Endothelial cell of umbilical vein (primary cell): ENCODE results near the gene CPED1.

Experiments
- CTCF ChIP-seq, 2 donors: IDR thresholded peaks; 1 replicate in 1 of 2; 2 replicates in 1 of 2; pipeline ENCODE4 v1.5.1; 2011; ENCODE audit warnings: low read length in 2 of 2, mild to moderate bottlenecking in 2 of 2, moderate library complexity in 2 of 2, control low read depth in 1 of 2, inconsistent platforms in 1 of 2, low read depth in 1 of 2; ENCODE audit not compliant: insufficient read depth in 1 of 2; ENCODE audit errors: extremely low read depth in 1 of 2
- EZH2 ChIP-seq: IDR thresholded peaks from 2 replicates; pipeline ENCODE4 v1.6.1; 2012; ENCODE audit warnings: borderline replicate concordance, low read depth, mild to moderate bottlenecking, moderate library complexity, low read length, inconsistent platforms; ENCODE audit not compliant: severe bottlenecking
- FOS ChIP-seq: IDR thresholded peaks from 2 replicates; pipeline ENCODE4 v1.6.1; 2011; ENCODE audit warnings: mild to moderate bottlenecking, low read length, moderate library complexity, borderline replicate concordance; ENCODE audit not compliant: insufficient read depth
- GATA2 ChIP-seq: IDR thresholded peaks from 2 replicates; pipeline ENCODE4 v1.7.0; 2011; ENCODE audit warnings: low read depth, mild to moderate bottlenecking, moderate library complexity, mixed read lengths, low read length; ENCODE audit not compliant: insufficient read length, insufficient read depth
- JUN ChIP-seq: IDR thresholded peaks from 2 replicates; pipeline ENCODE4 v1.6.1; 2011; ENCODE audit warnings: borderline replicate concordance, low read depth; ENCODE audit not compliant: insufficient read length, insufficient read depth
- MAX ChIP-seq: IDR thresholded peaks from 2 replicates; pipeline ENCODE4 v1.6.1; 2011; ENCODE audit not compliant: insufficient read depth, insufficient read length
- POLR2A ChIP-seq: IDR thresholded peaks from 2 replicates; pipeline ENCODE4 v1.6.1; 2012; ENCODE audit warnings: low read depth, mild to moderate bottlenecking, control low read depth, low read length
- POLR2AphosphoS5 ChIP-seq: IDR thresholded peaks from 2 replicates; pipeline ENCODE4 v1.6.1; 2012; ENCODE audit warnings: low read depth, mild to moderate bottlenecking, control low read depth, low read length, moderate library complexity; ENCODE audit not compliant: insufficient read depth

- TF ChIP-seq POLR2A = no peak
- TF ChIP-seq CTCF (IDR thresholded peaks at IDR 0.05; ENCODE audit: extremely low read depth in 1 of 2, insufficient read depth in 1 of 2, low read depth in 1 of 2, low read length in 2 of 2) = no peak
- TF ChIP-seq EZH2 = no peak
- TF ChIP-seq MAX = no peak
- no peak for TF ChIP-seq POLR2AphosphoS5
- TF ChIP-seq FOS = no peak
- TF ChIP-seq GATA2 = no peak
- TF ChIP-seq JUN = no peak
These were observed 51.0 kb downstream of the CPED1 start for GRCh38 chr7:121039510-121039822.
